Activated CD4-positive, alpha-beta T cell treated with anti-CD3 and anti-CD28 coated beads, Interleukin-2, Interleukin-4, amounts not matched to agents 100 ng/mL and 50 ng/mL, durations not matched to agents 16 hours and 8 hours (primary cell): ENCODE data around the gene TMEM43.

Experiments
- DNase-seq: peaks from one replicate; pipeline ENCODE4 v3.0.0-alpha.2; 2020; ENCODE audit warnings: low spot score

TMEM43 gene

GRCh38 chr3:14138109-14138877 lies 13.4 kb downstream of the TMEM43 start:
- DNase-seq = no peak

DNA sequence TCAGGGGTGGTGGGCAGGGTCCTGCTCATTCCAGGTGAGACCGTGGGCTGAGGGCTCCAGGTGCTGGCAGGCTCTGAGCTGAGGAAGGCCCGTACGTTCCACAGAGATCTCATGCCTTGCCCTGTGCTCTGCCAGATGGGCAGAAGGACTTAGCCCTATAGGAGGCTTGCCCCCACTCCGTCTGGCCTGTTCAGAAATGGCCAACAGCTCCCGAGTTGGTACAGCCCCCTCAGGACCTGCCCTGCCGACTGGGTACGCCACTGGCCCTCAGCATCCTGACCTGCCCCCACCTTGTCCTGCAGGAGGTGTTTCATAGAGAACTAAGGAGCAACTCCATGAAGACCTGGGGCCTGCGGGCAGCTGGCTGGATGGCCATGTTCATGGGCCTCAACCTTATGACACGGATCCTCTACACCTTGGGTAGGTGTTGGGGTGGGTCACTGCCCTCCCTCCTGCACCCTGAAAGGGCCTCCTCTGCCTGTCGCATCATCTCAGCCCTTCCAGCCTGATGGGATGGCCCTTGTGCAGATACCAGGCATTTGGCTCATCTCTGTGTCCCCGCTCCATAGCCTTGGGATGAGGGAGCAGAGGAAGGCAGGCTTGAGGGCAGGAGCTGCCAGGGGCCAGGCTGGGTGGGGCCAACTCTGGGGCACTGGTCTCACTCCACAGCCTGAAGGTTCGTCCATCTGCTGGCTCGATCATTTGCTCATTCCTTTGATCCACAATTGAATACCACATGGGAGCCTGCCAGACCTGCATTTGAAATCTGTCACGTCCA lies 14.2 kb downstream of the TMEM43 start:
- DNase-seq = no peak

DNA sequence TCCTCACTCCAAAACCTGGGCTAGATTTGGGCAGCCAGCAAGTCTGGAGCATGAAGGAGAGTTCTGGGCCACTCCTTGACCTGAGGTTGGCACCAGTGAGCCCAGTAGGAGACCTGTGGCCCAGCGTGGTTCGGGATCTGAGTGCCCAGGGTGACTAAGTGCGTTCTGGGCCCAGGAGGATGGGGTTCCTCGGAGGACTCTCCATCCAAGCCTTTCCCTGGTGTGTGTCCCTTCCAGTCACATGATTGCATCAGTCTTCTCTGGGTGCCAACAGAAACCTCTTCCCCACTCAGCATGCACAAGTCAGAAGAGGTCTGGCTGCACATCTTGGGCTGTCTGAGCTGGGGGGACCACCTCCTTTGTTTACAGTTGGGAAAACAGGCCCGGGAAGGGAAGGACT lies 14.9 kb downstream of the TMEM43 start:
- DNase-seq = no peak

DNA sequence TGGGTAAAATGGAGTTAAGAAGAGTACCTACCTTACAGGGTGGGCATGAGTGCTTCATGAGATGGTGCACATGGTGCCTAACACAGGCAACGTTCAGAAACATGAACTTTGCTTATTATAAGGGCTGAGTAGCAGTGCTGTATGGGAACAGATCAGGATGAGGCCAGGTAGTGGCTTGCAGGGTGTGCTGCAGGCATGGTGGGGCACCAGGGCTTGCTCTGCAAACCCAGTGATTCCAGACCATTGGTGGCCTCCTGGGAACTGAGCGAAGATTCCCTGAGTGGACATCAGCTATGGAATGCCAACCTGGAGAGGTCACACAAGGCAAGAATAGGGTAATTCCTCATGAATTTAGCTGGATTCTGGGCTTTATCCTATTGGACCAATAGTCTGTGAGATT lies 15.8 kb downstream of the TMEM43 start:
- no peak for DNase-seq

DNA sequence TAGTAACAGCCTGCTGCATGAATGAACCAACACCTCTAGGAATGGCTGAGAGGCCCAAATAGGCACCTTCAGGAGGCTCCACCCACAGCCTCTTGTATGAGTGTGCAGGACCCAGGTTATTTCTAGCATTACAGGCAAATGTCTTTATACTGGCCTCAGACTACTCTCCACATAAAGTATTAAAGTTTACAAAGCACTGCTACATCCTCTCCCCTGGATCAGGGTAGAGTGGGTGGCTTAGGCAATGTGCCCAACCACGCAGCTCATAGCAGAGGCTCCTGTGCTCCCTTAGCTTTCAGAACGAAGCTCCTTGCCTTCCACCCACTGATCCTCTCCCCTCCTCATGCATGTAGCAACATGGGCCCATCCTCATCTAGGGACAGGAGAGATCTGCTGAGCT lies 16.3 kb downstream of the TMEM43 start:
- DNase-seq = no peak

DNA sequence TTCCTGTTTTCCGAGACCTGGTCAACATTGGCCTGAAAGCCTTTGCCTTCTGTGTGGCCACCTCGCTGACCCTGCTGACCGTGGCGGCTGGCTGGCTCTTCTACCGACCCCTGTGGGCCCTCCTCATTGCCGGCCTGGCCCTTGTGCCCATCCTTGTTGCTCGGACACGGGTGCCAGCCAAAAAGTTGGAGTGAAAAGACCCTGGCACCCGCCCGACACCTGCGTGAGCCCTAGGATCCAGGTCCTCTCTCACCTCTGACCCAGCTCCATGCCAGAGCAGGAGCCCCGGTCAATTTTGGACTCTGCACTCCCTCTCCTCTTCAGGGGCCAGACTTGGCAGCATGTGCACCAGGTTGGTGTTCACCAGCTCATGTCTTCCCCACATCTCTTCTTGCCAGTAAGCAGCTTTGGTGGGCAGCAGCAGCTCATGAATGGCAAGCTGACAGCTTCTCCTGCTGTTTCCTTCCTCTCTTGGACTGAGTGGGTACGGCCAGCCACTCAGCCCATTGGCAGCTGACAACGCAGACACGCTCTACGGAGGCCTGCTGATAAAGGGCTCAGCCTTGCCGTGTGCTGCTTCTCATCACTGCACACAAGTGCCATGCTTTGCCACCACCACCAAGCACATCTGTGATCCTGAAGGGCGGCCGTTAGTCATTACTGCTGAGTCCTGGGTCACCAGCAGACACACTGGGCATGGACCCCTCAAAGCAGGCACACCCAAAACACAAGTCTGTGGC lies 16.9 kb downstream of the TMEM43 start:
- DNase-seq = no peak

DNA sequence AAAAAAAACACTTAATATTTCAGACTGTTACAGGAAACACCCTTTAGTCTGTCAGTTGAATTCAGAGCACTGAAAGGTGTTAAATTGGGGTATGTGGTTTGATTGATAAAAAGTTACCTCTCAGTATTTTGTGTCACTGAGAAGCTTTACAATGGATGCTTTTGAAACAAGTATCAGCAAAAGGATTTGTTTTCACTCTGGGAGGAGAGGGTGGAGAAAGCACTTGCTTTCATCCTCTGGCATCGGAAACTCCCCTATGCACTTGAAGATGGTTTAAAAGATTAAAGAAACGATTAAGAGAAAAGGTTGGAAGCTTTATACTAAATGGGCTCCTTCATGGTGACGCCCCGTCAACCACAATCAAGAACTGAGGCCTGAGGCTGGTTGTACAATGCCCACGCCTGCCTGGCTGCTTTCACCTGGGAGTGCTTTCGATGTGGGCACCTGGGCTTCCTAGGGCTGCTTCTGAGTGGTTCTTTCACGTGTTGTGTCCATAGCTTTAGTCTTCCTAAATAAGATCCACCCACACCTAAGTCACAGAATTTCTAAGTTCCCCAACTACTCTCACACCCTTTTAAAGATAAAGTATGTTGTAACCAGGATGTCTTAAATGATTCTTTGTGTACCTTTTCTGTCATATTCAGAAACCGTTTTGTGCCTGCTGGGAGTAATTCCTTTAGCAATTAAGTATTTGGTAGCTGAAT lies 17.9 kb downstream of the TMEM43 start:
- peak; percentile 25 for DNase-seq

GRCh38 chr3:14143271-14144225 lies 18.7 kb downstream of the TMEM43 start:
- no peak for DNase-seq

GRCh38 chr3:14144423-14145075 lies 19.7 kb downstream of the TMEM43 start:
- DNase-seq = peak; percentile 91

DNA sequence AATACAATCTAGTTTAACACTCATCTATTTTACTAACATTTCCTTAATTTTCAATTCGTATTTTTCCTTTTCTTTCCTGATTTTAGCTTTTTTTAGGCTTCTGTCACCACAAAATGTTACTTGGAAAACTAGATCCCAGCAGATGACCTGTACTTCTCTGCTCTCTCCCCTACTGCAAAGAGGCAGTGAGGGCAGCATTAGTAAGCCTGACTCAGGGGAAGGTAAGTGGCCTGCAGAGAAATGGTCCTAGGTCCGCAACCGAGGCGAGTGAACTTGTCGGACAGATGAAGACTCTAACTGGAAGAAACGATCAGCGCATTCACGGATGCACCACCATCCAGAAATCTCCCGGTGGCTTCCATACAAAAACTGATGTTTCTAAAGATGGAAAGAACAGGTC lies 20.4 kb downstream of the TMEM43 start:
- no peak for DNase-seq

DNA sequence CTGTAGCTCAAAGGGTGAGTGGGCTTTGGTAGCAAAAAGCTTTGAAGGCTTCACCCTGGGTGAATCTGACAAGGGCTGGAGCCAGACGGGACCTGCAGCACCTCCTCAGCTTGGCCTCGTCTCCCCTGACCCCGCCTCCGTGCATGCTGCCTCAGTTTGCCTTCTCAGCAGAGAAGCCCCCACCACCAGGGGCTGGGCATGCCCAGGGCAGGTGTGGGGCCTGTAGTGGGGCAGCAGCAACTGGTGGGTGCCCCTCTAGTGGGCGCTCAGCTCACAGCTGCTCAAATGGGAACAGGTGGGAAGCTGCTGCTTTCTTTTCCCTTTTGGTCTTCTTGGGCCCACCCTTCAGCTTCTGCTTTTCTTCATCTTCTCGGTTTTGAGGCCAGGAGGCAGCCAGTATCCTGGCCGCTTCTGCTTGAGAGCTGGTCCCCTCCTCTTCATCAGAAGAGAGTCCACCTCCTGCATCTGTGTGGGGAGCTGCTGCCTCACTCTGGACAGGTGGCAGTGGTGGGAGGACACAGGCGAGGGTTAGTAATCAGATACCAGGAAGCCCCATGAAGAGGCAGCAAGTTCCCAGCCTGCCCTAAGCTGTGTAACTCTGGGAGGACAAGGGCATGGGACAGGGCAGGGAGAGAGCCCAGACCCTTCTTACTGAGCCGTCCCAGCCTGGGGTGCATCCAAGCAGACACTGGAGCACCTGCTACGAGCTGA lies 21.0 kb downstream of the TMEM43 start:
- DNase-seq = no peak

- DNase-seq = no peak
Measured at GRCh38 chr3:14146381-14147065, 21.7 kb downstream of the TMEM43 start.

GRCh38 chr3:14147066-14147435 lies 22.2 kb downstream of the TMEM43 start:
- no peak for DNase-seq

- no peak for DNase-seq
Measured at GRCh38 chr3:14147617-14148016, 22.8 kb downstream of the TMEM43 start.

DNA sequence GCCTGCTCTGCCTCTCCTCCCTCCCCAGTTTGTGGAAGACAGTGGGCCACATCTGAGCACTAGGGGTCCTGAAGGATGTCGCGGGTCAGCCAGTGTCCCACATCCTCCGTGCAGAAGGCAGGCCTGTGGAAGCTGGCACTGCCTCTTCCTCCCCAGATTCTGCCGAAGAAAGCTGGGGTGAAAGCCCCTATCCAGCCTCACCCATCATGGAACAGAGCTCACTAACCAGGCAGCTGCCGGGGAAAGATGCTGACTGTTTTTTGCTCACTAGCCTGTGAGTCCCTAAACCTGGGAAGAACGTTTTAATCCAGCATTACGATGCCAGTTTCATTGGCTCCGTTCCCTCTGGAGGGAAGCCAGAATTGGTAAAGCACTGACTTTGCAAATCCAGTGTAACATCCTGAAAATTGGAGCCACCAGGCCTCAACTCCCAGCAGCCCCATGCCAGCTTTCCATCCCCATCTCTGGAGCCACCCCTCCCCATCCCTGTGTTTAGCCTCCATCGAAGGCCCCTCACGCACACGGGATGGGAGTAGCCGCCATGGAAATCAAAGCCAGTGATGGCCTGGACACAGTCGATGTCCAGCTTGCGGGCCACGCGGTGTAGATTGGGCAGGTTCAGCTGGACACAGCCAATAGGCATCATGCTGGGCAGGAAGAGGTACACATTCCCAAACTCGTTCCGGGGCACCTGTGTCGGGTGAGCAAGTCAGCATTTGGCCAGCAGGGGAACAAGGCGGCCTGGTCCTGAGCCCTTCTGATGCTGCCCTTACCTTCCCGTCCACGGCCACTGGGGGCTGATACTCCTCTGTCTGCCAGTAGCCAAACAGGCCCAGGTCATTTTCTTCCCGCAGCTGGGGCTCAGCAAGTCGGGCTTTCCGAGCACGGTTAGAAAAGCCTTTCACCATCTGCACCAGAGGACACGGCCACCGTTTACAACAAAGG lies 23.5 kb downstream of the TMEM43 start:
- no peak for DNase-seq

DNA sequence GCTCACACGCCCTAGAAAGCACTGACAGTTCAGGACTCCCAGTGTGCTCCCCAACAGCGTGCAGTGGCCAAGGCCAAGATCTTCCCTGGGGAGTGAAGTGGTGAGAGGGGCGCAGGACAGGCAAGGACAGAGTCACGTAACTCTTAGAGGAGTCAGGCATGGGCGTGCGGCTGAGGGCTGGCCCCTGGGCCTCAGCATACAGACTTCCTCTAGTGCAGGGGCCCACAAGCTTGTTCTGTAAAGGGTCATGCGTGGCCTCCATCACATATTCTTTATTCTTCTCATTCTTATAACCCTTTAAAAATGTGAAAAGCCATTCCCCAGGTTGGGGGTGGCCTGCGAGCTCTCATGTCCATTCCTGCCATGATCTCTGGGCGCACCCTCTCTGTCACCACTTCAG lies 25.2 kb downstream of the TMEM43 start:
- no peak for DNase-seq

GRCh38 chr3:14150491-14151230 lies 25.8 kb downstream of the TMEM43 start:
- DNase-seq = no peak
